ENCODE results near the gene TERB2. TPM values are rescaled to one million over a fixed set of nuclear protein-coding genes. Genes with fewer than 3 reads are reported as not detected.
"Not testable (repeated sequence)": the region's sequence is repeated elsewhere in the genome, so short reads cannot be mapped to it uniquely, and the experiment has no call there.

The TERB2 gene
- total RNA-seq, 1 donor from 2014 or later, result not detected

DNA sequence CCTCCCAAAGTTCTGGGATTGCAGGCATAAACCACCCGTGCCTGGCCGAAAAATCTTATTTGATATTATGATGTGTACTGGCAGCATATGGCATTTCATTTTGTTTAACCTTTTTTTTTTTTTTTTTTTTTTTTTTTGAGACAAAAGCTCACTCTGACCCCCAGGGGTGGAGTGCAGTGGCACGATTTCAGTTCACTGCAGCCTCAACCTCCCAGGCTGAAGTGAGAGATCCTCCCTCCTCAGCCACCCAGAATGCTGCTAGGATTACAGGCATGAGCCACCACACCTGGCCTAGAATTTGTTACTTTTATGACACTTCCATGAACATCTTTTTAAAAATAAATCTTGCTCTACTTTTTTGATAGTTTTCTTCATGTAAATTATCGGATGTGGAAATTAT lies 12.0 kb downstream of the TERB2 start:
- Histone ChIP-seq H3K27ac (no peak overlapping the region), H3K27me3 (peaks cover 6% of the 10 kb centered on the region), H3K4me1 (no peaks in the 10 kb centered on the region), H3K9me3 (no peaks in the 10 kb centered on the region), H3K4me3 (no peak overlapping the region), H3K36me3 (no peaks in the 10 kb centered on the region)
- intact Hi-C loops (cut with DNase I), result no loop called here
- no peak for DNase-seq
- TF ChIP-seq, protein P1, sequence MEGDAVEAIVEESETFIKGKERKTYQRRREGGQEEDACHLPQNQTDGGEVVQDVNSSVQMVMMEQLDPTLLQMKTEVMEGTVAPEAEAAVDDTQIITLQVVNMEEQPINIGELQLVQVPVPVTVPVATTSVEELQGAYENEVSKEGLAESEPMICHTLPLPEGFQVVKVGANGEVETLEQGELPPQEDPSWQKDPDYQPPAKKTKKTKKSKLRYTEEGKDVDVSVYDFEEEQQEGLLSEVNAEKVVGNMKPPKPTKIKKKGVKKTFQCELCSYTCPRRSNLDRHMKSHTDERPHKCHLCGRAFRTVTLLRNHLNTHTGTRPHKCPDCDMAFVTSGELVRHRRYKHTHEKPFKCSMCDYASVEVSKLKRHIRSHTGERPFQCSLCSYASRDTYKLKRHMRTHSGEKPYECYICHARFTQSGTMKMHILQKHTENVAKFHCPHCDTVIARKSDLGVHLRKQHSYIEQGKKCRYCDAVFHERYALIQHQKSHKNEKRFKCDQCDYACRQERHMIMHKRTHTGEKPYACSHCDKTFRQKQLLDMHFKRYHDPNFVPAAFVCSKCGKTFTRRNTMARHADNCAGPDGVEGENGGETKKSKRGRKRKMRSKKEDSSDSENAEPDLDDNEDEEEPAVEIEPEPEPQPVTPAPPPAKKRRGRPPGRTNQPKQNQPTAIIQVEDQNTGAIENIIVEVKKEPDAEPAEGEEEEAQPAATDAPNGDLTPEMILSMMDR (IDR thresholded peaks at IDR 0.05), result no peak
- ATAC-seq, result no peak

DNA sequence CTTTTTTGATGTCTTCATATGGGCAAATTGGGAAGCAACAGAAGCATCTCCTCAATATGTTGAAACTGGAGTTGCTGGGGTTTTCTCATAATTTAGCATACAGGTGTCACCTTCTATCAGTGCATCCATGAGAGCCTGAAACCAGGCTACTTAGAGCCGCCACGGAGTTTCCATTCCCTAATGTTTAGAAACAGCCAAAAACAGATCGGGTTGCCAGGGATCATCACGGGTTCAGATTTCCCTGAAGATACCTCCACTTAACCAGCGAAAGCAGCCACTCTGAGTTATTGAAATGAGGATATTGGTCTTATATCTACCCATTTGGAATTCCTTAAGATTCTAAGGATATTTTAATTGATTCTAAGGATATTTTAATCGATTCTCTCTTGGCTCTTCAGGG lies 14.5 kb downstream of the TERB2 start:
- H3K4me3 ChIP-seq, result no peak overlapping the region
- H3K4me1 ChIP-seq, result no peaks in the 10 kb centered on the region
- no peaks in the 10 kb centered on the region for H3K9me3 ChIP-seq
- H3K36me3 ChIP-seq, result no peaks in the 10 kb centered on the region
- DNase-seq (no peak), ATAC-seq (no peak)
- intact Hi-C loops (cut with DNase I), result no loop called here
- TF ChIP-seq, protein P1 (IDR thresholded peaks at IDR 0.05), result no peak
- peaks cover 6% of the 10 kb centered on the region for H3K27me3 ChIP-seq
- no peak overlapping the region for H3K27ac ChIP-seq

DNA sequence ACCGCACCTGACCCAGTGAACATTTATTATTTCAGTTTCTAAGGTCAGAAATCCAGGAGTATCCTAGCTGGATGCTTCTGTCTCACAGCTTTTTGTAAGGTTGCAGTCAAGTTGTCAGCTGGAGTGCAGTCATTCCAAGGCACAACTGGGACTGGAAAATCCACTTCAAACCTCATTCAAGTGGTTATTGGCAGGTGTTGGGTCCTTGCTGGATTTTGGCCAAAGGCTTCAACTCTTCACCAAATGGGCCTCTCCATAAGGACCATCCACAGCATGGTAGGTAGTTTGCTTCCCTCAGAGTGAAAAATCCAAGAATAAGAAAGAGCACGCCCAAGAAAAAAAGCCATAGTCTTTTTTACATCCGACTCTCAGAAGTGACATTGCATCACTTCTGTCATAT lies 19.7 kb downstream of the TERB2 start:
- H3K4me3 ChIP-seq; H3K27ac ChIP-seq; H3K36me3 ChIP-seq; intact Hi-C loops (cut with DNase I); H3K9me3 ChIP-seq; DNase-seq; H3K4me1 ChIP-seq; H3K27me3 ChIP-seq: not testable (repeated sequence)
- peak; percentile 33 for ATAC-seq

DNA sequence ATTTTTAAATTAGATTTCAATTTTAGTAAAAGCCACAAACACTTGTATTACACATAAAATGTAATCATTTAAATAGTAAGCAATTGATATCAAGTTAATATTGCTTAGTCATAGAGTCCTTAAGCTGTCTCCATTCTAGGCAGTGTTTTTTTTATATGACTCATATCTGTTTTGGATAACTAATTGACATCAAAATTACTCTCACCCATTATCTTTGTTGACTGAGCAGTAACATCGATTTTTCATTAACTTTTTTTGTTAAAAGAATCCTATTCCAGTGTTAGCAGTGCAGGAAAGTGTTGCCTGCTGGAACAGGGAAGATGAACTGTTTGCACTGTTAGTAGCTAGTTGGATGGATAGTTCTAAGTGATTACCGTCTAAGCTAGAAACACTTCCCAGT lies 21.3 kb downstream of the TERB2 start:
- H3K27me3 ChIP-seq; intact Hi-C loops (cut with DNase I); ATAC-seq; H3K4me3 ChIP-seq; H3K9me3 ChIP-seq; DNase-seq; H3K27ac ChIP-seq; H3K36me3 ChIP-seq; H3K4me1 ChIP-seq: not testable (repeated sequence)

DNA sequence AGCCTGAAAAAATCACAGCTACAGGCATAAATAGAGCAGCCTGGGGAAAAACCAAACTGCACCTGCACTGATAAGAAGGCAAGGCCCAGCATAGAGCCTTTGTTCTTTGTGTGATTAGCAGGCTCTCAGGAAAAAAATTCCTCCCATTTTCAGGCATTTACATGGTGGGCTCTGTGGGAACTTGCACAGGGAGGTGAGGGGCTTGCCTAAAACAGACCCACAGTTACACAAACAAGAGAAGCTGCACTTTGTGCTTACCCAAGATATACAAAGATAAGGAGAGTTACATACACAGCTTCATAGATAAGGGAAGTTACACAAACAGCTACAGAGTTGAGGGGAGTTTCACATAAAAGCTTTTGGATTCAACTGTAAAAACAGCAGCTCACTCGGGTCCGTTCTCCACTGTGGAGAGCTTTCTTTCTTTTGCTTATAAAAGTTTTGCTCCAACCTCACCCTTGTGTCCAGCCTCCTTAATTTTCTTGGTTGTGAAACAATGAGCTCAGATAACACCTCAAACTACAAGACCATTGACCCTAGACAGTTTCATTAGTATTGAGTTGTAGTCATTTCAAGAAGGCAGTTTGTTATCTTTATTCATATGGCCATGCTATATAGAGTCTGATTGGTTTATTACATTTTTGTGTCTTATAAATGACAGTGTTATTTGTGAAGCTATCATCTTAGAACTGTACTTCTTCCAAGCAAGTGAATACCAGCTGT lies 23.3 kb downstream of the TERB2 start:
- ATAC-seq; intact Hi-C loops (cut with DNase I): not testable (repeated sequence)

DNA sequence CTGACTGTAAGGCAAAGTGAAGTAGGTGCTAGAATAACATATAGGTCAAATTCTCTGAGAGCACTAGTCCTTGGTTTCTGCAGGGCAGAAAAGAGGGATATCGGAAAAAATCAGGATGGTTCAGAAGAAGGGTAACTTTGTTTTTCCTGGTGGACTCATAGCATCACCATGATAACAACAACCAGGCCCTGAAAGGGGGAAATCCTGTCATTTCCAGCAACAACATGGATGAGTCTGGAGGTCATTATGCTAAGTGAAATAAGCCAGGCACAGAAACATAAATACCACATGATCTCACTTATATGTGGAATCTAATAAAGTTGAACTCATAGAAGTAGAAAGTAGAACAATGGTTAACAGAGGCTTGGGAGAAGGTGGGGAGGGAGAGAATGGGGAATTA lies 27.7 kb downstream of the TERB2 start:
- H3K27me3 ChIP-seq; H3K9me3 ChIP-seq; ATAC-seq; H3K4me1 ChIP-seq; H3K4me3 ChIP-seq; H3K27ac ChIP-seq; H3K36me3 ChIP-seq; DNase-seq; intact Hi-C loops (cut with DNase I): not testable (repeated sequence)

More for the DNA sequence above, 23.3 kb downstream of the TERB2 start:
- H3K4me3 ChIP-seq, H3K9me3 ChIP-seq, H3K4me1 ChIP-seq, H3K36me3 ChIP-seq, H3K27me3 ChIP-seq, DNase-seq, H3K27ac ChIP-seq: not testable (repeated sequence)

DNA sequence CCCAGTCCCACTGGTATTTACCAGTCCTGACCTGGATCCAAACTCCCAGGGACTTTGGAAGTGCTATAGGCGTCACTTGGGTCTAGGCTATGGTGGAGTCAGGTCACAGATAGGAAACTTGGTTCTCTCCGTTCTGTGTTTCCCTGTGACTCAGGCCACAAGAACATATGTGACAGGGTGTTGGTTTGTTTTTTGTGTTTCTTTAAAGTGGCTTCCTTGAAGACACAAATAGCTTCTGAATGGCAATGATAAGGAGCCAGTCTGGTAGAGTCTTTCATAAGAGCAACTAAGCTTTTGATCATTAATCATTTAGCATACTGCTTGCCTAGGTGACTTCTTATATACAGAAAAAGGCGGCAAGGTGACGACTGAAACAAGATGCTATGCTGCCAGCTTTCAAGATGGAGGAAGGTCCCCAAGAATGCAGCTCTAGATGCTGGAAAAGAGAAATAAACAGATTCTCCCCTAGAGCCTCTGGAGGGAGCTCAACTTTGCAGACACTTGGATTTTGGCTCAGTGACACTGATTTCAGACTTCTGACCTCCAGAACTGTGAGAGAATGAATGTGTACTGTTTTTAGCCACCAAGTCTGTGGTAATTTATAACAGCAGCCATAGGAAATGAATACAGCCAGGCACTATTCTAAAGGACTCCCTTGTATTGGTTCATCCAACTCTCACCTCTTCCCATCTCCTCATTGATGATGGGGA lies 30.0 kb downstream of the TERB2 start:
- H3K4me1 ChIP-seq; H3K27ac ChIP-seq; DNase-seq; intact Hi-C loops (cut with DNase I); H3K9me3 ChIP-seq; ATAC-seq; H3K27me3 ChIP-seq; H3K36me3 ChIP-seq; H3K4me3 ChIP-seq: not testable (repeated sequence)

DNA sequence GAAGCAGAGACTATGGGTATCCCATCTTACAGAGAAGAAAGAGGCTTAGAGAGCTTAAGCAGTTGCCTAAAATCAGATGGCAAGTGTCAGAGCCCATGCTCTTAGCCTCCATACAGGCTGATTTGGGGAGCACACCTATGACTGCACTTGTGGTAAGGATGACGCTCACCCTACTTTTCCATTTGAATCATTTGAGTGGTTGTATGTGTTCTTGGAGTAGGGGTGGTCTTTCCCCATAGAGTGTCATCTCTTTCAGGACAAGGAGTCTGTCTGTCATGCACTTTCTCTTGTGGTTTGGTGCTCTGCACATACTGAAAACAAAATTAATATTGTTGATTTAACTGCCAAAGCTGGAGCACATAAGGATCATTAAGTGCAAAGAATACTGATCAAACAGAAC lies 31.2 kb downstream of the TERB2 start:
- intact Hi-C loops (cut with DNase I); ATAC-seq; H3K4me1 ChIP-seq; H3K27ac ChIP-seq; H3K36me3 ChIP-seq; H3K9me3 ChIP-seq; DNase-seq; H3K4me3 ChIP-seq; H3K27me3 ChIP-seq: not testable (repeated sequence)

DNA sequence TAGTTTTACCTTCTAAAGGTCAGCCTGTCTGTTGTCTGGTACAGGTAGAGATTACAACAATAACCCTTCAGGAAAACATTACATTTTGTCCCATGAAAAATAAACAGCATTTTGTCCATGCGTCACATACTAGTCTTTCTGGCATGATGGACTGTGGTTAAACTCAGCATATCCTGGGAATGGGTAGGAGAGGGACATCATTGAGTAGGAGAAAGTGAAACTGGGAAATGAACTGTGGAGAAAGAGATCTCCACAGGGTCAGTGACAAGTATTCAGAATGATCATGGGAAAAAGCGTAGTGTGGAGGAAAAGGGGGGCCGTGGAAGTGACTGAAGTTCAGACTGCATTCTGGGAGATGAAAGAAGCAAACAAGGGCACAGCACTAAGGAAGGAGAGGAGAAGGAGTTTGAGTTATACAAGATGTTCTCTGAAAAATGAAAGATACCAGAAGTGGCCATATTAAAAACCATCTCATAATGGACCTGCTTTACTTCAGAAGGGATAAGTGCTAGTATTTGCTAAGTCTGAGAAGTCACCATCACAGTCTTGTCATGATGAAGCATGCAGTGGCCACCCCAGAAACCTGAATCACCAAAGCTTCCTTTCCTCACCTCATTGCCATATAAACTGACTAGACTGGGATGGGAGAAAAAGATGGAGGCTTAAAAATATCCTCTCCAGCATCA lies 31.8 kb downstream of the TERB2 start:
- H3K27ac ChIP-seq; H3K4me1 ChIP-seq; H3K4me3 ChIP-seq; ATAC-seq; intact Hi-C loops (cut with DNase I); H3K9me3 ChIP-seq; DNase-seq; H3K36me3 ChIP-seq; H3K27me3 ChIP-seq: not testable (repeated sequence)

DNA sequence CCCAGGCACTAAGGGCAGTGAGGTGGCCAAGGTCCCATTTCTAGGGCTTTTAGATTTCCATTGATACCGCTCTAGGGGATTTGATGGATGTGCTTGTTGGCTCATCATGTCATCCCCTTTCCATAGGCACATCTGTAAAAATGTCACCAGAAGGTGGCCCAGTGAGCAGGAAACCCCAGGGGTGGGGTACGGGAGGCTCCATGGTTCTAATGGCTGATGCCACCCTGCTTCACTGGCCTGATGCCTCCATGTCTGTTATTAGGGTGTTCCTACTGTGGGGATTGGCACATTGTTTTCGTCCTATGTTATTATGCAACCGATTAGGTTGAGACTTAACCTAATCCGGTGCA lies 32.4 kb downstream of the TERB2 start:
- H3K27me3 ChIP-seq; H3K9me3 ChIP-seq; intact Hi-C loops (cut with DNase I); ATAC-seq; H3K4me3 ChIP-seq; H3K4me1 ChIP-seq; DNase-seq; H3K36me3 ChIP-seq; H3K27ac ChIP-seq: not testable (repeated sequence)

DNA sequence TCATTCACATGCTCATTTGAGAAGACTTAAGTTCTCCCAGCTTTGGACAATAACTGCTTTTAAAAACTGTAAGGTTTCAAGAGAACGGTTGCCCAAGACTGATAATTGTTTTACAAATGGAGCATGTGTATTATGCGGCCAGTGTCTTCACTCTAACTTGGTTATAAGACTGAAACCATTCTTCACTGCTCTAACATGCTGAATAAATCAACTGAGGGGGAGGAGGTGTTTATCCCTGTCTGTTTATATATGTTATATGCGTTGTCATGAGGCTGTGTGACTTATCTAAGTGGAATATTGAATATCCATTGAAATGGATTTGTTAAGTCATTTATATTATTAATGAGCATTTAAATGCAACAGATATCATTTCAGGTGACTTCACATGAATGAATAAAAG lies 41.1 kb downstream of the TERB2 start:
- DNase-seq; H3K27me3 ChIP-seq; H3K4me1 ChIP-seq; H3K36me3 ChIP-seq; intact Hi-C loops (cut with DNase I); H3K9me3 ChIP-seq; ATAC-seq; H3K4me3 ChIP-seq; H3K27ac ChIP-seq: not testable (repeated sequence)
